C4-2B (cell line): ENCODE measurements around the gene CUL9.

ENCODE experiments used
- ZFX ChIP-seq: fragments of 450-650 bp; IDR thresholded peaks from 2 replicates; pipeline ENCODE4 v1.6.1; 2017
- TF ChIP-seq, protein P1 (sequence below): fragments of 450-650 bp; conservative IDR thresholded peaks from 2 replicates; pipeline ENCODE4 v1.5.1; 2017; ENCODE audit warnings: mild to moderate bottlenecking

DNA sequence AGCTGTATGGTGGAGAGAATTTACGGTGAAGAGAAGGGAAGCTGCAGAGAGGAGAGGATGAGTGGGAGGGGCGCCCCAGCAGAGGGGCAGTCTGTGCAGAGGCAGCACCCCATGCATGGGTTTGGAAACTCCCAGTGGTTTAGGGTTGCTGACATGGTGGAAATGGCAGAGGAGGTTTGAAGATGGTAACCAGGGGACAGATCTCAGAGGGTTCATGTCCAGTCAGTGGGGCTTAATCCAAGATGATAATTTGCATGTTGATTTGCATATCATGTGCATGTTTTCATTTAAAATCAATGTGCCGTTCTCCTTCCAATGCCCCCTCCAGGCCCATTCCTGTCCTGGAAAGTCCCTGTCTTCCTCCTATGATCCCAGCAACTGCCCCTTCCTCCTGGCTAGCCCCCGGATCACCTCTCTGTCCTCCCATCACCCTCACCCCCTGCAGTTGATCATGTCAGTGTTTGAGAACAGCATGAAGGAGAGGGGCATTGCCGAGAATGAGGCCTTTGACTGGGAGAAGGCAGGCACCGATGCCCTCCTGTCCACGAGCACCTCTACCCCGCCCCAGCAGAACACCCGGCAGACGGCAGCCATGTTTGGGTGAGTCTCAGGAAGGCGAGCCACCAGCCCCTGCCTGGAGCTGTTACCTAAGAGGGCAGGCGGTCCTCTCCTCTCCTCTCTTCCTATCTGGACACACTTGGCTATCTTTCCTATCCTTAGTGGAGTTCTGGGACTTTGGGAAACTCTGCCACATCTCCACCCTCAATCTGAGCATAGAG, 75.6 kb downstream of the CUL9 start:
- TF ChIP-seq, protein P1, sequence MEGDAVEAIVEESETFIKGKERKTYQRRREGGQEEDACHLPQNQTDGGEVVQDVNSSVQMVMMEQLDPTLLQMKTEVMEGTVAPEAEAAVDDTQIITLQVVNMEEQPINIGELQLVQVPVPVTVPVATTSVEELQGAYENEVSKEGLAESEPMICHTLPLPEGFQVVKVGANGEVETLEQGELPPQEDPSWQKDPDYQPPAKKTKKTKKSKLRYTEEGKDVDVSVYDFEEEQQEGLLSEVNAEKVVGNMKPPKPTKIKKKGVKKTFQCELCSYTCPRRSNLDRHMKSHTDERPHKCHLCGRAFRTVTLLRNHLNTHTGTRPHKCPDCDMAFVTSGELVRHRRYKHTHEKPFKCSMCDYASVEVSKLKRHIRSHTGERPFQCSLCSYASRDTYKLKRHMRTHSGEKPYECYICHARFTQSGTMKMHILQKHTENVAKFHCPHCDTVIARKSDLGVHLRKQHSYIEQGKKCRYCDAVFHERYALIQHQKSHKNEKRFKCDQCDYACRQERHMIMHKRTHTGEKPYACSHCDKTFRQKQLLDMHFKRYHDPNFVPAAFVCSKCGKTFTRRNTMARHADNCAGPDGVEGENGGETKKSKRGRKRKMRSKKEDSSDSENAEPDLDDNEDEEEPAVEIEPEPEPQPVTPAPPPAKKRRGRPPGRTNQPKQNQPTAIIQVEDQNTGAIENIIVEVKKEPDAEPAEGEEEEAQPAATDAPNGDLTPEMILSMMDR, result no peak
- TF ChIP-seq ZFX, result no peak
